Natural killer cell (primary cell): Measurements from ENCODE around the gene COL27A1. TPM values are rescaled to one million over a fixed set of nuclear protein-coding genes. Genes with fewer than 3 reads are reported as not detected.

ENCODE experiments used
- ATAC-seq, 3 donors: fragments of 150-1000 bp in 2 of 3; fragments of 200-7000 bp in 1 of 3; cut with Tn5 transposase; 1 replicate in 1 of 3; 2 replicates in 2 of 3; pipeline ENCODE4 v1.10.0; 2021; ENCODE audit warnings: mild to moderate bottlenecking in 2 of 3, moderate library complexity in 2 of 3
- DNase-seq, 2 donors: peaks; one replicate each; pipeline versions ENCODE4 v3.0.0 to v3.0.0-alpha.2; 2013 to 2021; ENCODE audit warnings: mixed read lengths in 1 of 2
- H3K27ac ChIP-seq: one replicate; pipeline ENCODE4 v1.5.1; 2013; ENCODE audit warnings: mild to moderate bottlenecking, low read length
- H3K27me3 ChIP-seq: one replicate; pipeline ENCODE4 v1.6.1; 2013; ENCODE audit warnings: low read length; ENCODE audit not compliant: control insufficient read depth, insufficient read depth
- H3K36me3 ChIP-seq: one replicate; pipeline ENCODE4 v1.6.1; 2013; ENCODE audit warnings: low read length; ENCODE audit not compliant: control insufficient read depth, insufficient read depth
- H3K4me1 ChIP-seq: one replicate; pipeline ENCODE4 v1.6.1; 2013; ENCODE audit warnings: low read length; ENCODE audit not compliant: control insufficient read depth, insufficient read depth
- H3K4me3 ChIP-seq: one replicate; pipeline ENCODE4 v1.5.1; 2013; ENCODE audit warnings: low read length
- H3K9me3 ChIP-seq: one replicate; pipeline ENCODE4 v1.6.1; 2013; ENCODE audit warnings: low read length; ENCODE audit not compliant: control insufficient read depth, insufficient read depth
- H3K27ac Mint-ChIP-seq, 2 donors: one replicate each; pipeline ENCODE4 v1.8.0; 2022; ENCODE audit warnings: mild to moderate bottlenecking in 2 of 2, mixed read lengths in 2 of 2, moderate library complexity in 1 of 2
- H3K27me3 Mint-ChIP-seq, 2 donors: one replicate each; pipeline ENCODE4 v1.8.0; 2022; ENCODE audit warnings: low read depth in 2 of 2, mixed read lengths in 2 of 2
- H3K36me3 Mint-ChIP-seq: one replicate; pipeline ENCODE4 v1.8.0; 2022; ENCODE audit warnings: mixed read lengths
- H3K4me1 Mint-ChIP-seq, 2 donors: one replicate each; pipeline ENCODE4 v1.8.0; 2022; ENCODE audit warnings: mixed read lengths in 2 of 2
- H3K4me3 Mint-ChIP-seq: one replicate; pipeline ENCODE4 v1.8.0; 2022; ENCODE audit warnings: mild to moderate bottlenecking, moderate library complexity, mixed read lengths
- H3K9me3 Mint-ChIP-seq, 2 donors: one replicate each; pipeline ENCODE4 v1.8.0; 2022; ENCODE audit warnings: mixed read lengths in 2 of 2
- CTCF ChIP-seq: fragments of 200-600 bp; IDR thresholded peaks from one replicate; pipeline ENCODE4 v1.8.0; 2022; ENCODE audit warnings: antibody characterized with exemption
- WGBS: methylation state at CpG from one replicate; pipeline ENCODE4 v1.1.7; 2013; ENCODE audit warnings: missing lambda C conversion rate; ENCODE audit not compliant: insufficient coverage; 5-methylcytosine and 5-hydroxymethylcytosine counted together
- intact Hi-C: fragments of 100-400 bp; cut with micrococcal nuclease; formaldehyde crosslinking; loops from one replicate; pipeline ENCODE4 v1.14.2; 2022
- total RNA-seq, 4 donors: library from RNA; stranded (reverse); fragments of 120-200 nt in 1 of 4; gene quantifications; one replicate each; pipeline versions ENCODE4 v1.2.3 to v1.2.4, GENCODE V29; 2013 to 2022

Gene COL27A1
- total RNA-seq, 3 donors from 2014 or later (not counting 1 experiment from before 2014, with no cell fraction given) = not detected

- TF ChIP-seq CTCF = no peak
- ATAC-seq = no peak
- Mint-ChIP-seq H3K4me1 (no peaks in the 10 kb centered on the region), H3K4me3 (no peak overlapping the region), H3K36me3 (no peaks in the 10 kb centered on the region), H3K27me3 (peaks cover 0 to 5% of the 10 kb centered on the region in 2 donors), H3K27ac (no peak overlapping the region), H3K9me3 (no peaks in the 10 kb centered on the region)
- Histone ChIP-seq H3K27me3 (no peaks in the 10 kb centered on the region), H3K27ac (no peak overlapping the region), H3K4me1 (no peaks in the 10 kb centered on the region), H3K9me3 (peaks cover 7% of the 10 kb centered on the region), H3K4me3 (no peak overlapping the region), H3K36me3 (no peaks in the 10 kb centered on the region)
- 89% methylated on average over 10 of the region's 11 CpGs for WGBS
- DNase-seq = no peak
- intact Hi-C loops = no loop called here
These were observed 30.5 kb downstream of the COL27A1 start for GRCh38 chr9:114185570-114186490.

- no peak for TF ChIP-seq CTCF
- Histone ChIP-seq H3K27me3 (no peaks in the 10 kb centered on the region), H3K4me3 (no peak overlapping the region), H3K4me1 (no peaks in the 10 kb centered on the region), H3K27ac (no peak overlapping the region), H3K9me3 (peaks cover 7% of the 10 kb centered on the region), H3K36me3 (no peaks in the 10 kb centered on the region)
- intact Hi-C loops = no loop called here
- no peak overlapping the region for H3K27ac Mint-ChIP-seq
- DNase-seq = no peak
- H3K9me3 Mint-ChIP-seq = no peaks in the 10 kb centered on the region
- ATAC-seq = no peak
- no peaks in the 10 kb centered on the region for H3K4me1 Mint-ChIP-seq
- 80% methylated on average over 5 of the region's 5 CpGs for WGBS
- no peak overlapping the region for H3K4me3 Mint-ChIP-seq
- no peaks in the 10 kb centered on the region for H3K36me3 Mint-ChIP-seq
- peaks cover 0 to 5% of the 10 kb centered on the region in 2 donors for H3K27me3 Mint-ChIP-seq
These were observed 31.4 kb downstream of the COL27A1 start for GRCh38 chr9:114186605-114187289.

DNA sequence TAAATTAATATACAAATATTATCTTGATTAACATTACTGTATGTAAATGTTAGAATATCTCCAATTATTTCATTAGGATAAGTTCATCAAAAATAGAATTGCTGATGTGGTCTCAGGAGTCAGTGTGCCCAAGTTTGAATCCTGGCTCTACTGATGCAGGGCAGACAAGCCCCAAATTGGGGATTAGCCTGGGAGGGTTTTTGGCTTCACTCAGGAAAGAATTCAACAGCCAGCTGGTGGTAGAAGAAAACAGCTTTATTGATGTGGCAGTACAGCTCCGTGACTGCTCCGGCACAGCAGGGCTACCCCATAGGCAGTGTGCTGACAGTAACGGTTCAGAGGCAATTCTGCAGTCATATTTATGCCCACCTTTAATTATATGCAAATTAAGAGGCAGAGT lies 32.5 kb downstream of the COL27A1 start:
- Histone ChIP-seq H3K36me3 (no peaks in the 10 kb centered on the region), H3K9me3 (peaks cover 7% of the 10 kb centered on the region), H3K4me1 (no peaks in the 10 kb centered on the region), H3K27me3 (no peaks in the 10 kb centered on the region), H3K4me3 (no peak overlapping the region), H3K27ac (no peak overlapping the region)
- Mint-ChIP-seq H3K36me3 (no peaks in the 10 kb centered on the region), H3K27ac (no peak overlapping the region), H3K9me3 (no peaks in the 10 kb centered on the region), H3K4me3 (no peak overlapping the region), H3K27me3 (peaks cover 0 to 3% of the 10 kb centered on the region in 2 donors), H3K4me1 (no peaks in the 10 kb centered on the region)
- DNase-seq (no peak), ATAC-seq (no peak)
- WGBS = 95% methylated on average over 3 of the region's 3 CpGs
- intact Hi-C loops = no loop called here
- no peak for TF ChIP-seq CTCF
